ENCODE data around the gene COL23A1.

Gene COL23A1

GRCh38 chr5:178351221-178352034 lies 238.8 kb downstream of the COL23A1 start:
- DNase-seq = no peak

GRCh38 chr5:178350361-178351220 lies 239.6 kb downstream of the COL23A1 start:
- no peak for DNase-seq

GRCh38 chr5:178349625-178350353 lies 240.4 kb downstream of the COL23A1 start:
- DNase-seq = no peak

GRCh38 chr5:178349075-178349511 lies 241.1 kb downstream of the COL23A1 start:
- no peak for DNase-seq

- DNase-seq = no peak
These were observed 241.7 kb downstream of the COL23A1 start for GRCh38 chr5:178348356-178349074.

GRCh38 chr5:178347956-178348355 lies 242.2 kb downstream of the COL23A1 start:
- no peak for DNase-seq

- no peak for DNase-seq
These were observed 243.4 kb downstream of the COL23A1 start for GRCh38 chr5:178346607-178347334.

- DNase-seq = no peak
These were observed 246.9 kb downstream of the COL23A1 start for GRCh38 chr5:178343306-178343705.

GRCh38 chr5:178341851-178342140 lies 248.4 kb downstream of the COL23A1 start:
- no peak for DNase-seq

GRCh38 chr5:178341091-178341850 lies 248.9 kb downstream of the COL23A1 start:
- DNase-seq = no peak

GRCh38 chr5:178340637-178341036 lies 249.6 kb downstream of the COL23A1 start:
- no peak for DNase-seq

- no peak for DNase-seq
These were observed 250.0 kb downstream of the COL23A1 start for GRCh38 chr5:178340187-178340586.

- no peak for DNase-seq
These were observed 250.9 kb downstream of the COL23A1 start for GRCh38 chr5:178339272-178339671.

GRCh38 chr5:178338750-178339144 lies 251.4 kb downstream of the COL23A1 start:
- no peak for DNase-seq

GRCh38 chr5:178338126-178338749 lies 252.0 kb downstream of the COL23A1 start:
- DNase-seq = no peak

GRCh38 chr5:178337334-178337741 lies 252.9 kb downstream of the COL23A1 start:
- no peak for DNase-seq

GRCh38 chr5:178336889-178337288 lies 253.3 kb downstream of the COL23A1 start:
- DNase-seq = no peak

GRCh38 chr5:178335302-178336030 lies 254.7 kb downstream of the COL23A1 start:
- DNase-seq = no peak

- DNase-seq = no peak
These were observed 255.3 kb downstream of the COL23A1 start for GRCh38 chr5:178334861-178335260.
